Natural killer cell (primary cell): ENCODE measurements around the gene GRWD1. TPM values are rescaled to one million over a fixed set of nuclear protein-coding genes. Genes with fewer than 3 reads are reported as not detected.

Source experiments
- ATAC-seq, 3 donors: fragments of 150-1000 bp in 2 of 3; fragments of 200-7000 bp in 1 of 3; cut with Tn5 transposase; 1 replicate in 1 of 3; 2 replicates in 2 of 3; pipeline ENCODE4 v1.10.0; 2021; ENCODE audit warnings: mild to moderate bottlenecking in 2 of 3, moderate library complexity in 2 of 3
- DNase-seq, 2 donors: peaks; one replicate each; pipeline versions ENCODE4 v3.0.0 to v3.0.0-alpha.2; 2013 to 2021; ENCODE audit warnings: mixed read lengths in 1 of 2
- H3K27ac ChIP-seq: one replicate; pipeline ENCODE4 v1.5.1; 2013; ENCODE audit warnings: mild to moderate bottlenecking, low read length
- H3K27me3 ChIP-seq: one replicate; pipeline ENCODE4 v1.6.1; 2013; ENCODE audit warnings: low read length; ENCODE audit not compliant: control insufficient read depth, insufficient read depth
- H3K36me3 ChIP-seq: one replicate; pipeline ENCODE4 v1.6.1; 2013; ENCODE audit warnings: low read length; ENCODE audit not compliant: control insufficient read depth, insufficient read depth
- H3K4me1 ChIP-seq: one replicate; pipeline ENCODE4 v1.6.1; 2013; ENCODE audit warnings: low read length; ENCODE audit not compliant: control insufficient read depth, insufficient read depth
- H3K4me3 ChIP-seq: one replicate; pipeline ENCODE4 v1.5.1; 2013; ENCODE audit warnings: low read length
- H3K9me3 ChIP-seq: one replicate; pipeline ENCODE4 v1.6.1; 2013; ENCODE audit warnings: low read length; ENCODE audit not compliant: control insufficient read depth, insufficient read depth
- H3K27ac Mint-ChIP-seq, 2 donors: one replicate each; pipeline ENCODE4 v1.8.0; 2022; ENCODE audit warnings: mild to moderate bottlenecking in 2 of 2, mixed read lengths in 2 of 2, moderate library complexity in 1 of 2
- H3K27me3 Mint-ChIP-seq, 2 donors: one replicate each; pipeline ENCODE4 v1.8.0; 2022; ENCODE audit warnings: low read depth in 2 of 2, mixed read lengths in 2 of 2
- H3K36me3 Mint-ChIP-seq: one replicate; pipeline ENCODE4 v1.8.0; 2022; ENCODE audit warnings: mixed read lengths
- H3K4me1 Mint-ChIP-seq, 2 donors: one replicate each; pipeline ENCODE4 v1.8.0; 2022; ENCODE audit warnings: mixed read lengths in 2 of 2
- H3K4me3 Mint-ChIP-seq: one replicate; pipeline ENCODE4 v1.8.0; 2022; ENCODE audit warnings: mild to moderate bottlenecking, moderate library complexity, mixed read lengths
- H3K9me3 Mint-ChIP-seq, 2 donors: one replicate each; pipeline ENCODE4 v1.8.0; 2022; ENCODE audit warnings: mixed read lengths in 2 of 2
- CTCF ChIP-seq: fragments of 200-600 bp; IDR thresholded peaks from one replicate; pipeline ENCODE4 v1.8.0; 2022; ENCODE audit warnings: antibody characterized with exemption
- WGBS: methylation state at CpG from one replicate; pipeline ENCODE4 v1.1.7; 2013; ENCODE audit warnings: missing lambda C conversion rate; ENCODE audit not compliant: insufficient coverage; 5-methylcytosine and 5-hydroxymethylcytosine counted together
- intact Hi-C: fragments of 100-400 bp; cut with micrococcal nuclease; formaldehyde crosslinking; loops from one replicate; pipeline ENCODE4 v1.14.2; 2022
- total RNA-seq, 4 donors: library from RNA; stranded (reverse); fragments of 120-200 nt in 1 of 4; gene quantifications; one replicate each; pipeline versions ENCODE4 v1.2.3 to v1.2.4, GENCODE V29; 2013 to 2022

Gene GRWD1
- total RNA-seq, 3 donors from 2014 or later (not counting 1 experiment from before 2014, with no cell fraction given): 14.2 to 29.0 (median 16.7) TPM

- DNase-seq (no peak), ATAC-seq (no peak)
- 95% methylated on average over 12 of the region's 12 CpGs for WGBS
- Mint-ChIP-seq H3K4me3 (no peak overlapping the region), H3K4me1 (peaks cover 16 to 17% of the 10 kb centered on the region in 2 donors), H3K9me3 (no peaks in the 10 kb centered on the region), H3K27me3 (no peaks in the 10 kb centered on the region), H3K36me3 (no peaks in the 10 kb centered on the region), H3K27ac (no peak overlapping the region)
- no peaks in the 10 kb centered on the region for H3K27me3 ChIP-seq
- no peak for TF ChIP-seq CTCF
- no peak overlapping the region for H3K27ac ChIP-seq
- intact Hi-C loops: no loop called here
- no peaks in the 10 kb centered on the region for H3K9me3 ChIP-seq
- no peak overlapping the region for H3K4me3 ChIP-seq
- H3K4me1 ChIP-seq: peaks cover 10% of the 10 kb centered on the region
- peaks cover 46% of the 10 kb centered on the region for H3K36me3 ChIP-seq
Observed at GRCh38 chr19:48451624-48452023, 5.8 kb downstream of the GRWD1 start.

- ATAC-seq (no peak), DNase-seq (no peak)
- Mint-ChIP-seq H3K4me3 (no peak overlapping the region), H3K27me3 (no peaks in the 10 kb centered on the region), H3K9me3 (no peaks in the 10 kb centered on the region), H3K36me3 (no peaks in the 10 kb centered on the region), H3K27ac (no peak overlapping the region), H3K4me1 (peaks cover 15 to 17% of the 10 kb centered on the region in 2 donors)
- TF ChIP-seq CTCF: no peak
- Histone ChIP-seq H3K27me3 (no peaks in the 10 kb centered on the region), H3K36me3 (peaks cover 50% of the 10 kb centered on the region), H3K4me1 (peaks cover 8% of the 10 kb centered on the region), H3K27ac (no peak overlapping the region), H3K9me3 (no peaks in the 10 kb centered on the region), H3K4me3 (no peak overlapping the region)
- intact Hi-C loops: no loop called here
- WGBS: 97% methylated on average over 33 of the region's 33 CpGs
Observed at GRCh38 chr19:48452289-48453190, 6.8 kb downstream of the GRWD1 start.

- no peaks in the 10 kb centered on the region for H3K9me3 Mint-ChIP-seq
Observed at GRCh38 chr19:48454150-48454730, 8.5 kb downstream of the GRWD1 start.

More at GRCh38 chr19:48454150-48454730, 8.5 kb downstream of the GRWD1 start:
- 97% methylated on average over 22 of the region's 22 CpGs for WGBS
- Mint-ChIP-seq H3K27me3 (no peaks in the 10 kb centered on the region), H3K36me3 (no peaks in the 10 kb centered on the region), H3K4me1 (peaks cover 9 to 11% of the 10 kb centered on the region in 2 donors), H3K4me3 (no peak overlapping the region), H3K27ac (no peak overlapping the region)
- Histone ChIP-seq H3K4me3 (no peak overlapping the region), H3K4me1 (peaks cover 8% of the 10 kb centered on the region), H3K36me3 (peaks cover 38% of the 10 kb centered on the region), H3K27ac (no peak overlapping the region), H3K27me3 (no peaks in the 10 kb centered on the region), H3K9me3 (no peaks in the 10 kb centered on the region)
- no peak for DNase-seq
- ATAC-seq: no peak
- intact Hi-C loops: no loop called here
- no peak for TF ChIP-seq CTCF
